Neural cell (in vitro differentiated cells): Measurements from ENCODE around the gene LRP5. TPM values are rescaled to one million over a fixed set of nuclear protein-coding genes. Genes with fewer than 3 reads are reported as not detected.

ENCODE experiments used
- H2AFZ ChIP-seq: fragments of 200-600, 300-800 bp; sonication (generic), shearing (Covaris generic); 2 replicates; pipeline ENCODE4 v1.6.0; 2014; ENCODE audit warnings: low read depth, mild to moderate bottlenecking, antibody characterized with exemption, low read length, moderate library complexity
- H3F3A ChIP-seq: fragments of 200-600 bp; shearing (Covaris generic); 2 replicates; pipeline ENCODE4 v1.6.1; 2016; ENCODE audit warnings: mild to moderate bottlenecking, moderate library complexity, mixed read lengths, antibody characterized with exemption, low read length; ENCODE audit not compliant: insufficient read depth, poor library complexity, severe bottlenecking
- H3K27ac ChIP-seq: fragments of 200-600, 300-800 bp; sonication (generic), shearing (Covaris generic); 2 replicates; pipeline ENCODE4 v1.5.1; 2014; ENCODE audit warnings: mild to moderate bottlenecking, low read length, moderate library complexity
- H3K27me3 ChIP-seq: fragments of 300-800, 200-600 bp; sonication (generic), shearing (Covaris generic); 2 replicates; pipeline ENCODE4 v1.6.0; 2014; ENCODE audit warnings: mild to moderate bottlenecking, low read depth, low read length, moderate library complexity; ENCODE audit not compliant: insufficient read depth
- H3K36me3 ChIP-seq: fragments of 300-800, 200-600 bp; sonication (generic), shearing (Covaris generic); 2 replicates; pipeline ENCODE4 v1.5.1; 2014; ENCODE audit warnings: mild to moderate bottlenecking, antibody characterized with exemption, low read length, moderate library complexity; ENCODE audit not compliant: insufficient read depth
- H3K4me2 ChIP-seq: fragments of 300-800, 200-600 bp; sonication (generic), shearing (Covaris generic); 2 replicates; pipeline ENCODE4 v1.6.0; 2014; ENCODE audit warnings: mild to moderate bottlenecking, low read length
- H3K4me3 ChIP-seq: fragments of 300-800, 200-600 bp; sonication (generic), shearing (Covaris generic); 2 replicates; pipeline ENCODE4 v1.5.1; 2014; ENCODE audit warnings: mild to moderate bottlenecking, low read length, moderate library complexity
- H3K79me2 ChIP-seq: fragments of 200-600 bp; shearing (Covaris generic); replicated peaks from 2 replicates; pipeline ENCODE4 v1.6.0; 2014; ENCODE audit warnings: mild to moderate bottlenecking, low read length, moderate library complexity; ENCODE audit not compliant: insufficient read depth
- H3K9ac ChIP-seq: fragments of 300-800, 200-600 bp; sonication (generic), shearing (Covaris generic); 2 replicates; pipeline ENCODE4 v1.6.1; 2016; ENCODE audit warnings: mild to moderate bottlenecking, low read length, mixed read lengths
- H3K9me2 ChIP-seq: fragments of 200-600 bp; shearing (Covaris generic); 2 replicates; pipeline ENCODE4 v1.6.1; 2016; ENCODE audit warnings: mild to moderate bottlenecking, low read length, mixed read lengths; ENCODE audit not compliant: insufficient read depth
- H3K9me3 ChIP-seq: fragments of 200-600, 300-800 bp; sonication (generic), shearing (Covaris generic); 2 replicates; pipeline ENCODE4 v1.6.1; 2016; ENCODE audit warnings: mild to moderate bottlenecking, mixed run types, low read length, moderate library complexity, mixed read lengths
- H4K20me1 ChIP-seq: fragments of 200-600 bp; shearing (Covaris generic); 2 replicates; pipeline ENCODE4 v1.6.1; 2016; ENCODE audit warnings: mild to moderate bottlenecking, mixed run types; ENCODE audit not compliant: insufficient read depth
- CTCF ChIP-seq: fragments of 450-650 bp; IDR thresholded peaks from 2 replicates; pipeline ENCODE4 v1.5.1; 2014; ENCODE audit warnings: antibody characterized with exemption, mild to moderate bottlenecking, moderate library complexity; ENCODE audit not compliant: poor library complexity, severe bottlenecking
- EP300 ChIP-seq: fragments of 450-650 bp; conservative IDR thresholded peaks from 2 replicates; pipeline ENCODE4 v1.6.1; 2014; ENCODE audit warnings: antibody characterized with exemption, mild to moderate bottlenecking, moderate library complexity; ENCODE audit not compliant: poor library complexity, severe bottlenecking
- EZH2 ChIP-seq: fragments of 200-600, 300-800 bp; shearing (Covaris generic), sonication (generic); IDR thresholded peaks from 2 replicates; pipeline ENCODE4 v1.6.1; 2014; ENCODE audit warnings: antibody characterized with exemption, low read length, borderline replicate concordance, mild to moderate bottlenecking; ENCODE audit not compliant: insufficient read depth, poor library complexity, severe bottlenecking
- MXI1 ChIP-seq: fragments of 450-650 bp; conservative IDR thresholded peaks from 2 replicates; pipeline ENCODE4 v1.6.1; 2014; ENCODE audit warnings: antibody characterized with exemption, mild to moderate bottlenecking; ENCODE audit not compliant: poor library complexity, severe bottlenecking
- POLR2AphosphoS5 ChIP-seq: IDR thresholded peaks from 2 replicates; pipeline ENCODE4 v1.6.1; 2012
- RAD21 ChIP-seq: fragments of 450-650 bp; conservative IDR thresholded peaks from 2 replicates; pipeline ENCODE4 v1.6.1; 2014; ENCODE audit warnings: antibody characterized with exemption, mild to moderate bottlenecking, moderate library complexity
- SMC3 ChIP-seq: fragments of 450-650 bp; conservative IDR thresholded peaks from 2 replicates; pipeline ENCODE4 v1.6.1; 2014; ENCODE audit warnings: antibody characterized with exemption, mild to moderate bottlenecking, moderate library complexity; ENCODE audit not compliant: poor library complexity
- TAF1 ChIP-seq: IDR thresholded peaks from 2 replicates; pipeline ENCODE4 v1.6.1; 2012; ENCODE audit warnings: low read depth
- polyA plus RNA-seq: library from polyadenylated mRNA; depleted of rRNA; stranded (reverse); fragments of >200 nt; gene quantifications from 2 replicates; pipeline ENCODE4 v1.2.3, GENCODE V29; 2014
- TF ChIP-seq, protein P1 (sequence below): IDR thresholded peaks from 2 replicates; pipeline ENCODE4 v1.6.1; 2012; ENCODE audit warnings: borderline replicate concordance

Gene LRP5
- polyA plus RNA-seq, 1 donor from 2014 or later, result 3.0 TPM

DNA sequence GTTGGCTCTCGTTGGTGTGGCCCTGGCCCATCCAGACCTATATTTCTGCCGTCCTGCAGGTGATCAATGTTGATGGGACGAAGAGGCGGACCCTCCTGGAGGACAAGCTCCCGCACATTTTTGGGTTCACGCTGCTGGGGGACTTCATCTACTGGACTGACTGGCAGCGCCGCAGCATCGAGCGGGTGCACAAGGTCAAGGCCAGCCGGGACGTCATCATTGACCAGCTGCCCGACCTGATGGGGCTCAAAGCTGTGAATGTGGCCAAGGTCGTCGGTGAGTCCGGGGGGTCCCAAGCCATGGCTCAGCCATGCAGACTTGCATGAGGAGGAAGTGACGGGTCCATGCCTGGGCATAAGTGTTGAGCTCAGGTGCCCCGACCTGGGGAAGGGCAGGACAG, 91.0 kb downstream of the LRP5 start:
- TF ChIP-seq EZH2 (no peak), RAD21 (no peak), CTCF (no peak), TAF1 (no peak), MXI1 (no peak), EP300 (no peak), SMC3 (no peak), POLR2AphosphoS5 (no peak)
- TF ChIP-seq, protein P1, sequence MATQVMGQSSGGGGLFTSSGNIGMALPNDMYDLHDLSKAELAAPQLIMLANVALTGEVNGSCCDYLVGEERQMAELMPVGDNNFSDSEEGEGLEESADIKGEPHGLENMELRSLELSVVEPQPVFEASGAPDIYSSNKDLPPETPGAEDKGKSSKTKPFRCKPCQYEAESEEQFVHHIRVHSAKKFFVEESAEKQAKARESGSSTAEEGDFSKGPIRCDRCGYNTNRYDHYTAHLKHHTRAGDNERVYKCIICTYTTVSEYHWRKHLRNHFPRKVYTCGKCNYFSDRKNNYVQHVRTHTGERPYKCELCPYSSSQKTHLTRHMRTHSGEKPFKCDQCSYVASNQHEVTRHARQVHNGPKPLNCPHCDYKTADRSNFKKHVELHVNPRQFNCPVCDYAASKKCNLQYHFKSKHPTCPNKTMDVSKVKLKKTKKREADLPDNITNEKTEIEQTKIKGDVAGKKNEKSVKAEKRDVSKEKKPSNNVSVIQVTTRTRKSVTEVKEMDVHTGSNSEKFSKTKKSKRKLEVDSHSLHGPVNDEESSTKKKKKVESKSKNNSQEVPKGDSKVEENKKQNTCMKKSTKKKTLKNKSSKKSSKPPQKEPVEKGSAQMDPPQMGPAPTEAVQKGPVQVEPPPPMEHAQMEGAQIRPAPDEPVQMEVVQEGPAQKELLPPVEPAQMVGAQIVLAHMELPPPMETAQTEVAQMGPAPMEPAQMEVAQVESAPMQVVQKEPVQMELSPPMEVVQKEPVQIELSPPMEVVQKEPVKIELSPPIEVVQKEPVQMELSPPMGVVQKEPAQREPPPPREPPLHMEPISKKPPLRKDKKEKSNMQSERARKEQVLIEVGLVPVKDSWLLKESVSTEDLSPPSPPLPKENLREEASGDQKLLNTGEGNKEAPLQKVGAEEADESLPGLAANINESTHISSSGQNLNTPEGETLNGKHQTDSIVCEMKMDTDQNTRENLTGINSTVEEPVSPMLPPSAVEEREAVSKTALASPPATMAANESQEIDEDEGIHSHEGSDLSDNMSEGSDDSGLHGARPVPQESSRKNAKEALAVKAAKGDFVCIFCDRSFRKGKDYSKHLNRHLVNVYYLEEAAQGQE, result no peak
- no peak overlapping the region for H3K4me3 ChIP-seq
- H3K9ac ChIP-seq, result no peak overlapping the region
- H3K79me2 ChIP-seq, result no peaks in the 10 kb centered on the region
- no peaks in the 10 kb centered on the region for H3F3A ChIP-seq
- H4K20me1 ChIP-seq, result no peaks in the 10 kb centered on the region
- no peak overlapping the region for H3K27ac ChIP-seq
- H2AFZ ChIP-seq, result no peak overlapping the region
- no peaks in the 10 kb centered on the region for H3K9me2 ChIP-seq
- H3K4me2 ChIP-seq, result no peak overlapping the region
- H3K9me3 ChIP-seq, result no peaks in the 10 kb centered on the region
- no peaks in the 10 kb centered on the region for H3K27me3 ChIP-seq
- H3K36me3 ChIP-seq, result no peaks in the 10 kb centered on the region

DNA sequence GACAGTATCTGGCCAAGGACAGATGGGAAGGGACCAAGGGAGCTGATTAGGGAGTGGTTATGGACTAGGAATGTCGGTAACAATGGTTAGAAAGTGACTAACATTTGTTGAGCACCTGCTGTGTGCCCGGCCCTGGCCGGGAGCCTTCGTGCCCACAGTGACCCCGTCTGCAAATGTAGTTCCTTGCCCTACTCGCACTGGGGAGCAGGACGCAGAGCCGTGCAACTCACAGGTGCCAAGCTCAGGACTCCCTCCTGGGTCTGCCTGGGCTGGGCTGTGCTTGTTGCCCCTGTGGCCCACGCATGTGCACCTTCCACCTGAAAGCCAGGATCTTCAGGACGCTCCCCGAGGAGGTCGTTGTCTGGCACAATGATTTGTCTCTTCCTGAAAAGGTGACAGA, 91.4 kb downstream of the LRP5 start:
- H3K9me3 ChIP-seq, result no peaks in the 10 kb centered on the region
- H3K27ac ChIP-seq, result no peak overlapping the region
- no peaks in the 10 kb centered on the region for H3K36me3 ChIP-seq
- H3K79me2 ChIP-seq, result no peaks in the 10 kb centered on the region
- H3K9ac ChIP-seq, result no peak overlapping the region
- no peak for TF ChIP-seq CTCF
- TF ChIP-seq EP300, result no peak
- TF ChIP-seq RAD21, result no peak
- no peak for TF ChIP-seq POLR2AphosphoS5
- no peaks in the 10 kb centered on the region for H3F3A ChIP-seq
- no peaks in the 10 kb centered on the region for H3K27me3 ChIP-seq
- H3K9me2 ChIP-seq, result no peaks in the 10 kb centered on the region
- H4K20me1 ChIP-seq, result no peaks in the 10 kb centered on the region
- no peak overlapping the region for H3K4me3 ChIP-seq
- H3K4me2 ChIP-seq, result no peak overlapping the region
- no peak overlapping the region for H2AFZ ChIP-seq
